Neural crest cell (in vitro differentiated cells): ENCODE data around the gene ITGA2B. TPM values are rescaled to one million over a fixed set of nuclear protein-coding genes. Genes with fewer than 3 reads are reported as not detected.
"Not testable (repeated sequence)": the region's sequence is repeated elsewhere in the genome, so short reads cannot be mapped to it uniquely, and the experiment has no call there.

ENCODE experiments used
- DNase-seq: peaks from one replicate; pipeline ENCODE4 v3.0.0; 2021; ENCODE audit warnings: low read depth, mixed read lengths, low spot score
- H3K27ac Mint-ChIP-seq: one replicate; pipeline ENCODE4 v1.8.0; 2021; ENCODE audit warnings: mild to moderate bottlenecking, mixed read lengths; ENCODE audit not compliant: unreplicated experiment
- H3K27me3 Mint-ChIP-seq: 2 replicates; pipeline ENCODE4 v1.8.0; 2021; ENCODE audit warnings: low read depth, mild to moderate bottlenecking, mixed read lengths
- H3K36me3 Mint-ChIP-seq: 2 replicates; pipeline ENCODE4 v1.8.0; 2021; ENCODE audit warnings: low read depth, mild to moderate bottlenecking, mixed read lengths
- H3K4me1 Mint-ChIP-seq: 2 replicates; pipeline ENCODE4 v1.8.0; 2021; ENCODE audit warnings: mixed read lengths
- H3K4me3 Mint-ChIP-seq: one replicate; pipeline ENCODE4 v1.8.0; 2021; ENCODE audit warnings: mild to moderate bottlenecking, mixed read lengths
- H3K9me3 Mint-ChIP-seq: 2 replicates; pipeline ENCODE4 v1.8.0; 2021; ENCODE audit warnings: mixed read lengths
- total RNA-seq: library from RNA; stranded (reverse); gene quantifications from 2 replicates; pipeline ENCODE4 v1.2.1, GENCODE V29; 2021
- TF ChIP-seq, protein P1 (sequence below): fragments of 200-600 bp; sonication (generic); conservative IDR thresholded peaks from 2 replicates; pipeline ENCODE4 v1.5.0; 2021; ENCODE audit warnings: antibody characterized with exemption, mild to moderate bottlenecking

ITGA2B gene
- total RNA-seq, 1 donor from 2014 or later, result 7.3 TPM

- no peaks in the 10 kb centered on the region for H3K36me3 Mint-ChIP-seq
- peaks cover 15% of the 10 kb centered on the region for H3K4me1 Mint-ChIP-seq
- no peak for DNase-seq
- H3K27me3 Mint-ChIP-seq, result peaks cover 27% of the 10 kb centered on the region
- no peaks in the 10 kb centered on the region for H3K9me3 Mint-ChIP-seq
- TF ChIP-seq, protein P1, sequence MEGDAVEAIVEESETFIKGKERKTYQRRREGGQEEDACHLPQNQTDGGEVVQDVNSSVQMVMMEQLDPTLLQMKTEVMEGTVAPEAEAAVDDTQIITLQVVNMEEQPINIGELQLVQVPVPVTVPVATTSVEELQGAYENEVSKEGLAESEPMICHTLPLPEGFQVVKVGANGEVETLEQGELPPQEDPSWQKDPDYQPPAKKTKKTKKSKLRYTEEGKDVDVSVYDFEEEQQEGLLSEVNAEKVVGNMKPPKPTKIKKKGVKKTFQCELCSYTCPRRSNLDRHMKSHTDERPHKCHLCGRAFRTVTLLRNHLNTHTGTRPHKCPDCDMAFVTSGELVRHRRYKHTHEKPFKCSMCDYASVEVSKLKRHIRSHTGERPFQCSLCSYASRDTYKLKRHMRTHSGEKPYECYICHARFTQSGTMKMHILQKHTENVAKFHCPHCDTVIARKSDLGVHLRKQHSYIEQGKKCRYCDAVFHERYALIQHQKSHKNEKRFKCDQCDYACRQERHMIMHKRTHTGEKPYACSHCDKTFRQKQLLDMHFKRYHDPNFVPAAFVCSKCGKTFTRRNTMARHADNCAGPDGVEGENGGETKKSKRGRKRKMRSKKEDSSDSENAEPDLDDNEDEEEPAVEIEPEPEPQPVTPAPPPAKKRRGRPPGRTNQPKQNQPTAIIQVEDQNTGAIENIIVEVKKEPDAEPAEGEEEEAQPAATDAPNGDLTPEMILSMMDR, result no peak
- peak overlapping the region; percentile 96 for H3K4me3 Mint-ChIP-seq
- H3K27ac Mint-ChIP-seq, result no peak overlapping the region
Observed at GRCh38 chr17:44346064-44346844, 43.2 kb downstream of the ITGA2B start.

- peak overlapping the region; percentile 96 for H3K4me3 Mint-ChIP-seq
- peak overlapping the region; percentile 86 for H3K27ac Mint-ChIP-seq
- H3K4me1 Mint-ChIP-seq, result peaks cover 15% of the 10 kb centered on the region
- no peaks in the 10 kb centered on the region for H3K9me3 Mint-ChIP-seq
- TF ChIP-seq, protein P1, result peak; percentile 61
- no peaks in the 10 kb centered on the region for H3K36me3 Mint-ChIP-seq
- H3K27me3 Mint-ChIP-seq, result peaks cover 30% of the 10 kb centered on the region
- DNase-seq, result peak; percentile 61
Observed at GRCh38 chr17:44345454-44346026, 43.9 kb downstream of the ITGA2B start.

DNA sequence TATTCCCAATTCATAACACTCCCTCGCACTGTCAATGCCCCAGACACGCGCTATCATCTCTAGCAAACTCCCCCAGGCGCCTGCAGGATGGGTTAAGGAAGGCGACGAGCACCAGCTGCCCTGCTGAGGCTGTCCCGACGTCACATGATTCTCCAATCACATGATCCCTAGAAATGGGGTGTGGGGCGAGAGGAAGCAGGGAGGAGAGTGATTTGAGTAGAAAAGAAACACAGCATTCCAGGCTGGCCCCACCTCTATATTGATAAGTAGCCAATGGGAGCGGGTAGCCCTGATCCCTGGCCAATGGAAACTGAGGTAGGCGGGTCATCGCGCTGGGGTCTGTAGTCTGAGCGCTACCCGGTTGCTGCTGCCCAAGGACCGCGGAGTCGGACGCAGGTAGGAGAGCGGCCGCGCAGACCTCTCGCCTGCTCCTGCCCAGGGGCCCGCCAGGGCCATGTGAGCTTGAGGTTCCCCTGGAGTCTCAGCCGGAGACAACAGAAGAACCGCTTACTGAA lies 44.5 kb downstream of the ITGA2B start, which contains the start of gene GRN:
Gene GRN, plus strand, starts transcription at position 364 of the 515 bp plus-strand sequence. CDS start 3,863 bp downstream, outside the sequence.
- Mint-ChIP-seq H3K4me1 (peaks cover 15% of the 10 kb centered on the region), H3K36me3 (no peaks in the 10 kb centered on the region), H3K27me3 (peaks cover 36% of the 10 kb centered on the region), H3K9me3 (no peaks in the 10 kb centered on the region), H3K27ac (peak within 1 kb of the TSS; percentile 86), H3K4me3 (peak within 1 kb of the TSS; percentile 96)
- TF ChIP-seq, protein P1, result no peak
- peak; percentile 87 for DNase-seq

DNA sequence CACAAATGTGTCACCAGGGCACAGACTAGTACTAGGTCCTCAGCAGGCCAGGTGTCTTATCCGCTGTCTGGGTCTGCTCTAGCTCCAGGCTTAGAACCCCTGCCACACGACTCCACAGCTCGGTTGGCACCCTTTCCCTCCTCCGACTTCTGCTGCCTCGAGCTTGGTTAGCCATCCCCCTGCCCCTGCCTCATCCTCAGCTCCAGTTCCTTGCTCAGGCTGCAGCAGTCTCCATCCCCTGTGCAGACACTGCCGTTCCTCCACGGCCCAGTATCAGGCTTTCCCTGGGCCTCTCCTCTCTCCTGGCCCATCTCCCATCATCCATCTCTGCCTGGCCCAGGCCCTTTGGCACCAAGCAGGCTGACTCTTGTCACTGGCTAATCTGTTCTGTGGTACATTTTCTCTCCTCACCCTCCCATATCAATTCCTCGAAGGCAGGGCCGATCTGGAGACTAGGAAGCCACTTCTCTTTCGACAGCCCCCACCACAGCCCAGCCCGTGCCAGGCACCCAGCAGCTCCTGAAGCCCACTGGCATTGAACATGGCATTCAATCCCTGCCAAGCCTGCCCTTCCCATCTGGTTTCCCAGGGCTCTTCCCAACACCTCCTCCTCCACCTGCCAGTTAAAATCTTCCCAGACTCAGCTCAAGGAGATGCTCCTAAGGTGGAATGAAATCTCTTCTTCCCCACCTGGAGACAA lies 45.8 kb downstream of the ITGA2B start:
- H3K27ac Mint-ChIP-seq, result no peak overlapping the region
- H3K4me1 Mint-ChIP-seq, result peaks cover 15% of the 10 kb centered on the region
- TF ChIP-seq, protein P1, result no peak
- no peaks in the 10 kb centered on the region for H3K36me3 Mint-ChIP-seq
- DNase-seq, result no peak
- H3K4me3 Mint-ChIP-seq, result peak overlapping the region; percentile 26
- no peaks in the 10 kb centered on the region for H3K9me3 Mint-ChIP-seq
- H3K27me3 Mint-ChIP-seq, result peaks cover 39% of the 10 kb centered on the region

DNA sequence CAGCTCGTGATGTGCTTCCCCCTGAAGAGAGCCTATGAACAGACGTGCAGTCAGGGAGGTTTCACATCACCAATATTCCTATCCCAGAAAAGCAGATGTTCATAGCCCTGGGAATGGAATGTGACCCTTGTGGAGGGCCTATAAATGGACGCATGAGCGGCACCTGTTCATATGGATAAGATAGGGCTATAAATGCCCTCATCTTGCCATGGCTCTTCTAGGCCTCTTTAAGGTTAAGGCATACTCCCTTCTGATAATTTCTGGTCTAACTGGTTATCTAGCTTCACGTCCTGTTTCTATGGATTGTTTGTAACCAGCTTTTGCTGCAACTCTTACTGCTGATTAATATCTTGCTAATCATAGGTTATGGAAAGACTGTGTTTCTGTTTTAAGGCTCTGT lies 48.9 kb downstream of the ITGA2B start:
- not testable (repeated sequence) for H3K36me3 Mint-ChIP-seq, DNase-seq, H3K4me3 Mint-ChIP-seq, H3K4me1 Mint-ChIP-seq, H3K9me3 Mint-ChIP-seq, H3K27ac Mint-ChIP-seq
- H3K27me3 Mint-ChIP-seq, result peaks cover 58% of the 10 kb centered on the region
